Urinary bladder (tissue), 4 donors: ENCODE results near the gene GOLM1. TPM values are rescaled to one million over a fixed set of nuclear protein-coding genes. Genes with fewer than 3 reads are reported as not detected.

Source experiments
- DNase-seq: peaks from one replicate; pipeline ENCODE4 v3.0.0-alpha.2; 2015; ENCODE audit errors: extremely low spot score
- H3K27ac ChIP-seq: one replicate; pipeline ENCODE4 v1.5.1; 2013; ENCODE audit warnings: low read depth, mild to moderate bottlenecking, moderate library complexity
- H3K36me3 ChIP-seq: one replicate; pipeline ENCODE4 v1.6.1; 2013; ENCODE audit warnings: mild to moderate bottlenecking, moderate library complexity; ENCODE audit not compliant: insufficient read depth
- H3K4me1 ChIP-seq: one replicate; pipeline ENCODE4 v1.6.1; 2013; ENCODE audit warnings: mild to moderate bottlenecking, moderate library complexity; ENCODE audit not compliant: insufficient read depth
- H3K4me3 ChIP-seq: one replicate; pipeline ENCODE4 v1.5.1; 2013; ENCODE audit warnings: low read depth, low read length
- WGBS: extraction: QIAGEN DNeasy Blood & Tissue Kit; methylation state at CpG from one replicate; pipeline ENCODE4 v1.1.7; 2013; 5-methylcytosine and 5-hydroxymethylcytosine counted together
- polyA plus RNA-seq: library from polyadenylated mRNA; stranded (reverse); fragments of 200-250 nt; gene quantifications from one replicate; pipeline ENCODE4 v1.2.3, GENCODE V29; 2013
- total RNA-seq: library from RNA; depleted of rRNA; stranded (reverse); fragments of >200 nt; gene quantifications from one replicate; pipeline ENCODE4 v1.2.3, GENCODE V29; 2014
- donor health status: healthy with polysubstance abuse.
- donor health status: healthy.

Gene GOLM1
- total and polyA plus RNA-seq, 2 donors: 22.4 to 37.4 TPM

GRCh38 chr9:86046071-86046636 is 53.2 kb downstream of the GOLM1 start:
- Histone ChIP-seq H3K4me3 (no peak overlapping the region), H3K4me1 (no peaks in the 10 kb centered on the region), H3K27ac (no peak overlapping the region), H3K36me3 (no peaks in the 10 kb centered on the region)
- 86% methylated on average over 14 of the region's 14 CpGs for WGBS
- no peak for DNase-seq

- Histone ChIP-seq H3K27ac (no peak overlapping the region), H3K4me1 (no peaks in the 10 kb centered on the region), H3K4me3 (no peak overlapping the region), H3K36me3 (no peaks in the 10 kb centered on the region)
- DNase-seq: no peak
- 79% methylated on average over 6 of the region's 6 CpGs for WGBS
Measured at GRCh38 chr9:86045654-86046053, 53.7 kb downstream of the GOLM1 start.

- Histone ChIP-seq H3K27ac (no peak overlapping the region), H3K4me1 (no peaks in the 10 kb centered on the region), H3K4me3 (no peak overlapping the region), H3K36me3 (no peaks in the 10 kb centered on the region)
- DNase-seq: no peak
- 88% methylated on average over 4 of the region's 4 CpGs for WGBS
Measured at GRCh38 chr9:86043999-86044398, 55.4 kb downstream of the GOLM1 start.

- DNase-seq: no peak
- Histone ChIP-seq H3K4me1 (no peaks in the 10 kb centered on the region), H3K4me3 (no peak overlapping the region), H3K36me3 (no peaks in the 10 kb centered on the region), H3K27ac (no peak overlapping the region)
- 94% methylated on average over 5 of the region's 5 CpGs for WGBS
Measured at GRCh38 chr9:86043586-86043985, 55.8 kb downstream of the GOLM1 start.

DNA sequence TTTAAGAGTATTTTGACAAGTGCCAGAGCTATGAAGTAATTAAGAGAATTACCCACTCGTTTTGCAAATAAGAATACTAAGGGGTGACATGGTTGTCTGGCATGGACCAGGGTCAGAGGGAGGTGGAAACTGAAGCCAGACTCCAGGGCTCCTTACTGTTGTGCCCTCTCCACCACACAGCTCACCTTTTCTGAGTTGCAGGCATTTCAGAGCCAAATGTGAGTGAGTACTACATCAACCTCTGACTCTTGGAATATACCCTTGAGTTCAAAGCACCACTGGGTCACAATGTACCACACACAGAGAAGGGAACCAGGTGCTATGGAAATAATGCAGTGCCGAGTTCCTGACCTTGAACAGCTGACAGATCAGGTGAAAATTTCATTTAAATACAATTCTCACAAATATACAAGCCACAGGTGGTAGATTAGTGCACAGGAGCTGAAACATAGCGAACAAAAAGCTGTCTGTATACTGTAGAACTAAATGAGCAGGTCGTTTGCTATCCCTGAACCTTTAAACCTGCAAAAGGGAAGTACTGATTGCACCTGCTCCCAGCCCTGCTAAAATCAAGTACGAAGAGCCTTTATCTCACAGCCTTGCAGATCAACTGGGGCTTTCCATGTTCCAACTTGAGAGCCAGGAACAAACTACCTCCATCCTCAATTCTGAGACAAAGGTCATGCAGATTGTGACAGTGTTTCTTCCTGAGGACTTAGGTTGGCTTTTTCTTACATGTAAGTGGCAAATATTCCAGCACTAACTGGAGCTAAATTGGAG is 57.0 kb downstream of the GOLM1 start:
- WGBS: 76% methylated on average over 5 of the region's 5 CpGs
- no peak for DNase-seq
- Histone ChIP-seq H3K27ac (no peak overlapping the region), H3K4me3 (no peak overlapping the region), H3K4me1 (no peaks in the 10 kb centered on the region), H3K36me3 (no peaks in the 10 kb centered on the region)

GRCh38 chr9:86041311-86041741 is 58.0 kb downstream of the GOLM1 start:
- Histone ChIP-seq H3K4me3 (no peak overlapping the region), H3K4me1 (no peaks in the 10 kb centered on the region), H3K36me3 (no peaks in the 10 kb centered on the region), H3K27ac (no peak overlapping the region)
- 45% methylated on average over 8 of the region's 8 CpGs for WGBS
- no peak for DNase-seq

GRCh38 chr9:86040861-86041155 is 58.5 kb downstream of the GOLM1 start:
- 77% methylated on average over 3 of the region's 3 CpGs for WGBS
- DNase-seq: no peak
- Histone ChIP-seq H3K36me3 (no peaks in the 10 kb centered on the region), H3K4me1 (no peaks in the 10 kb centered on the region), H3K27ac (no peak overlapping the region), H3K4me3 (no peak overlapping the region)

DNA sequence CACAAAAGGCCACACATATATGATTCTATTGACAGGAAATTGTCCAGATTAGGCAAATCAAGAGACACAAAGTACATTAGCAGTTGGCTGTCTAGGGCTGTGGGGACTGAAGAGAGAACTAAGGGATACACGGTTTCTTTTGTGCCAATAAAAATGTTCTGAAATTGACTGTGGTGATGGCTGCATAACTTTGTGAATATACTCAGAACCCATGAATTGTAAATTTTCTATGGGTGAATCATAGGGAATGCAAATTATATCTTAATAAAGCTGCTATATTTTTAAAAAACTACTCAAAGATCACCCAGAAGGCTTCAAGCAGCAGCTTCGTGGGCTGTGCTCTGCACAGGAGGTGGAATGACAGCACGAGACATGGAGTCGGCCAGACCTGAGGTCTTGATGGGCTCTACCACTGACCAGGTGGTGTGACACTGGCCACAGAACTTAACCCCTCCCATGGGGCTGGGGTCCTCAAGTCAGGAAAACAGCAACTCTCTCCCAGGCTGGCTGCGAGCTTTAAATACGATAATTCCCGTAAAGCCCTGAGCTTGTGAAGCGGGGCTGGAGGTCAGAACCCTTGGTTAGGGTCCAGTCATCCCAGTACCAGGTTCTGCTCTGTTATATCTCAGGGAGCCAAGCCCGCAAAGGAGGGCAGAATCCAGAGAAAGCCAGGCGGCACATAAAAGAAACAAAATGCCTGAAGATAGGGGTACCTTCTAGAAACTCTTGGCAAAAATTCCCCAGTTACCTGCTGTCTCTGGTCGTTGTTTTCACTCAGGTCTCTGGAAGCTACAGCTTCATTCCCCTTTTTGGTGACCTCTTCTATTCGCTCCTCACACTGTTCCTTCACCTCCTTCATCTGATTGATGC is 59.1 kb downstream of the GOLM1 start:
- Histone ChIP-seq H3K36me3 (no peaks in the 10 kb centered on the region), H3K4me1 (no peaks in the 10 kb centered on the region), H3K4me3 (no peak overlapping the region), H3K27ac (no peak overlapping the region)
- DNase-seq: no peak
- 95% methylated on average over 12 of the region's 12 CpGs for WGBS

- H3K36me3 ChIP-seq: no peaks in the 10 kb centered on the region
- H3K27ac ChIP-seq: no peak overlapping the region
- H3K4me3 ChIP-seq: no peak overlapping the region
- no peaks in the 10 kb centered on the region for H3K4me1 ChIP-seq
- DNase-seq: no peak
- WGBS: 96% methylated on average over 9 of the region's 9 CpGs
Measured at GRCh38 chr9:86036555-86036954, 62.8 kb downstream of the GOLM1 start.

GRCh38 chr9:86035827-86036440 is 63.4 kb downstream of the GOLM1 start:
- DNase-seq: no peak
- Histone ChIP-seq H3K36me3 (no peaks in the 10 kb centered on the region), H3K27ac (no peak overlapping the region), H3K4me1 (no peaks in the 10 kb centered on the region), H3K4me3 (no peak overlapping the region)
- WGBS: 91% methylated on average over 15 of the region's 15 CpGs

DNA sequence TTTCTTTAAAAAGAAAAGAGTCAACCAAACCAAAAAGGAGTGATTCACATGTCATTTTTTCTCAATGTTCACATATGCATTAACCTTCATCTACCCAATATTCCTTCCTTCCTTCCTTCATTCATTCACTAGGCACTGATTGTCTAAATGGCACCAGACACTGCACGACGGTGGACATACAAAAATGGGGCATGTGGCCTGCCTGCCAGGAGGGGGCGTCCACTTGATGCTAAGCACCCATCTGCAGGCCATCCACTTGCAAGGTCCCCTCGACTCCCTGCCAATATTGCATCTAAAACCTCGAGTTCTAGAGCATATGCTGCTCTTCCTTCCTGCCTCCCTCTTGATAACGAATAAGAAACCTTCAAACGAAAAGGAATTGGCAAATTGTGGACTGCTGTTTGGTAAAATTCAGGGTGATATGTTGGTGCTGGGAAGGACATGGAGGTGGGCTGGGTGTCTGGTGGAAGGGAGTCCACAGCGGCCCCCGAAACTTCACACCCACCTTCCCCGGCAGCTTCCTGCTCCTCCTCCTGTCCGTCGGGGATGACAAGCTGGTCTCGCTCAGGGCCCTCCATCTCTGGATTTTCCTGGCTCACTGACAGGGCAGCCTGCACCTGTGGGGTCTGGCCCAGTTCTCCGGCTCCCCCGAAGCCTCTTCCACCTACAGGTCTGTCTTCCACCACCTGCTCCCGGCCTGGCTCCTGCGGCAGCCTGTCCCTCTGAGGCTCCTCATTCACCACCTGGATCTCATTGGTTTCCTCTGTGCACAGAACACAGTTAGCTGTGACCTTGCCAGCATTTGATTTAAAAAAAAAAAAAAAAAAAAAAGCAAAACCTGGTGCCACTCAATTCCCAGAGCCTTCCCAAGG is 64.3 kb downstream of the GOLM1 start:
- Histone ChIP-seq H3K4me1 (no peaks in the 10 kb centered on the region), H3K36me3 (no peaks in the 10 kb centered on the region), H3K27ac (no peak overlapping the region), H3K4me3 (no peak overlapping the region)
- no peak for DNase-seq
- WGBS: 81% methylated on average over 17 of the region's 17 CpGs

GRCh38 chr9:86027767-86028166 is 71.6 kb downstream of the GOLM1 start:
- Histone ChIP-seq H3K36me3 (peaks cover 4% of the 10 kb centered on the region), H3K27ac (no peak overlapping the region), H3K4me1 (no peaks in the 10 kb centered on the region), H3K4me3 (no peak overlapping the region)
- no peak for DNase-seq
- WGBS: 95% methylated on average over 4 of the region's 4 CpGs

- DNase-seq: no peak
- Histone ChIP-seq H3K4me3 (no peak overlapping the region), H3K36me3 (peaks cover 8% of the 10 kb centered on the region), H3K4me1 (no peaks in the 10 kb centered on the region), H3K27ac (no peak overlapping the region)
- 78% methylated on average over 3 of the region's 3 CpGs for WGBS
Measured at GRCh38 chr9:86022687-86023266, 76.6 kb downstream of the GOLM1 start.
